Measurements from ENCODE around the gene GABBR2.

GRCh38 chr9:98712987-98713386, 4.3 kb upstream of the GABBR2 start:
- no peak for TF ChIP-seq GATA3 (IDR thresholded peaks at IDR 0.05; ENCODE audit: low read depth, low read length)
- TF ChIP-seq GATA2 (IDR thresholded peaks at IDR 0.05; ENCODE audit: low read depth, low read length) = no peak
